Measurements from ENCODE around the gene MRNIP. TPM values are rescaled to one million over a fixed set of nuclear protein-coding genes. Genes with fewer than 3 reads are reported as not detected.

The MRNIP gene
- total RNA-seq, 1 experiment from 2014 or later = 31.1 TPM

GRCh38 chr5:179806250-179807048 lies 52.2 kb downstream of the MRNIP start, which contains the start of gene MGAT4B:
Gene MGAT4B (minus strand): TSS chr5:179806866. CDS start chr5:179806583, 283 bp downstream.
- peak within 1 kb of the TSS; percentile 49 for H3K9ac ChIP-seq (ENCODE audit: extremely low read depth, insufficient read length, low read length)
- Mint-ChIP-seq H3K36me3 (ENCODE audit: insufficient read depth in 1 of 3, low read depth in 3 of 3) (peaks cover 5 to 13% (median 10%) of the 10 kb centered on the region in 3 experiments; a peak in 6 of 7 replicates), H3K9me3 (no peaks in the 10 kb centered on the region; a peak in 1 of 5 replicates), H3K4me3 (peak within 1 kb of the TSS; percentile 78 to 87), H3K4me1 (peaks cover 30 to 38% of the 10 kb centered on the region in 2 experiments), H3K27ac (no peak within 1 kb of the TSS), H3K27me3 (ENCODE audit: low read depth) (no peaks in the 10 kb centered on the region)
- no peak within 1 kb of the TSS for H3T11ph ChIP-seq (ENCODE audit: low read length)
- H2BK120ac ChIP-seq (ENCODE audit: low read depth, low read length, poor library complexity, severe bottlenecking) = no peak within 1 kb of the TSS
- no peak within 1 kb of the TSS for H2BK12ac ChIP-seq (ENCODE audit: insufficient read length, low read depth, low read length)
- no peak within 1 kb of the TSS for H3K27ac ChIP-seq (ENCODE audit: insufficient read length, low read depth, low read length)
- no peak within 1 kb of the TSS for H4K8ac ChIP-seq (replicated peaks; ENCODE audit: insufficient read length, low read depth, low read length)
- no peak within 1 kb of the TSS for H4K5ac ChIP-seq (ENCODE audit: insufficient read length, low read depth, low read length)
- H2AK5ac ChIP-seq (ENCODE audit: insufficient read length, low read length) = no peak within 1 kb of the TSS
- no peak for TF ChIP-seq CTCF (conservative IDR thresholded peaks at IDR 0.05)
- no peaks in the 10 kb centered on the region for H3K9me3 ChIP-seq (ENCODE audit: control insufficient read depth, low read depth, low read length)
- H3K56ac ChIP-seq (ENCODE audit: insufficient read length, low read depth, low read length) = no peak within 1 kb of the TSS
- peak within 1 kb of the TSS; percentile 51 for H3K4me2 ChIP-seq (ENCODE audit: insufficient read depth, insufficient read length, low read length)
- H2BK15ac ChIP-seq (ENCODE audit: low read depth, low read length) = no peak within 1 kb of the TSS
- WGBS (ENCODE audit: extremely low coverage, insufficient read length, low lambda C conversion rate) = no CpG with 5 or more reads among the region's 108 CpGs
- peaks cover 5% of the 10 kb centered on the region for H3K23me2 ChIP-seq (ENCODE audit: insufficient read length, low read depth, low read length, poor library complexity, severe bottlenecking)
- H3K27me3 ChIP-seq (ENCODE audit: insufficient read depth, low read length) = no peaks in the 10 kb centered on the region
- H4K20me1 ChIP-seq (ENCODE audit: control insufficient read depth, insufficient read depth, insufficient read length) = no peaks in the 10 kb centered on the region
- no peak within 1 kb of the TSS for H3K23ac ChIP-seq (ENCODE audit: insufficient read length, low read depth, low read length)
- H2BK20ac ChIP-seq (ENCODE audit: low read depth, low read length, poor library complexity, severe bottlenecking) = no peak within 1 kb of the TSS
- no peak within 1 kb of the TSS for H3K4ac ChIP-seq (ENCODE audit: low read depth, low read length)
- H3K14ac ChIP-seq (ENCODE audit: insufficient read depth, low read length) = peak within 1 kb of the TSS; percentile 84
- H3K79me2 ChIP-seq (ENCODE audit: insufficient read depth, low read length) = no peaks in the 10 kb centered on the region; the same call in 1 of the 2 replicates
- DNase-seq = peak; percentile 64
- no peak within 1 kb of the TSS for H2BK5ac ChIP-seq (ENCODE audit: insufficient read length, low read length)
- H3K18ac ChIP-seq (ENCODE audit: insufficient read length, low read depth, low read length) = peak within 1 kb of the TSS; percentile 52
- H3K4me1 ChIP-seq (ENCODE audit: insufficient read depth, low read length) = no peaks in the 10 kb centered on the region
- H3K79me1 ChIP-seq (ENCODE audit: insufficient read depth, low read depth, low read length, poor library complexity, severe bottlenecking) = peaks cover 5% of the 10 kb centered on the region
- H4K91ac ChIP-seq (ENCODE audit: insufficient read length, low read depth, low read length) = no peak within 1 kb of the TSS
- H2AFZ ChIP-seq (ENCODE audit: low read length) = no peak within 1 kb of the TSS

Data from H9 (cell line).